Glomerular visceral epithelial cell (primary cell): Measurements from ENCODE around the gene MKRN2.
"Not testable (repeated sequence)": the region's sequence is repeated elsewhere in the genome, so short reads cannot be mapped to it uniquely, and the experiment has no call there.

Experiments
- DNase-seq: peaks from one replicate; pipeline ENCODE4 v3.0.0-alpha.2; 2016; ENCODE audit errors: extremely low spot score

The MKRN2 gene

DNA sequence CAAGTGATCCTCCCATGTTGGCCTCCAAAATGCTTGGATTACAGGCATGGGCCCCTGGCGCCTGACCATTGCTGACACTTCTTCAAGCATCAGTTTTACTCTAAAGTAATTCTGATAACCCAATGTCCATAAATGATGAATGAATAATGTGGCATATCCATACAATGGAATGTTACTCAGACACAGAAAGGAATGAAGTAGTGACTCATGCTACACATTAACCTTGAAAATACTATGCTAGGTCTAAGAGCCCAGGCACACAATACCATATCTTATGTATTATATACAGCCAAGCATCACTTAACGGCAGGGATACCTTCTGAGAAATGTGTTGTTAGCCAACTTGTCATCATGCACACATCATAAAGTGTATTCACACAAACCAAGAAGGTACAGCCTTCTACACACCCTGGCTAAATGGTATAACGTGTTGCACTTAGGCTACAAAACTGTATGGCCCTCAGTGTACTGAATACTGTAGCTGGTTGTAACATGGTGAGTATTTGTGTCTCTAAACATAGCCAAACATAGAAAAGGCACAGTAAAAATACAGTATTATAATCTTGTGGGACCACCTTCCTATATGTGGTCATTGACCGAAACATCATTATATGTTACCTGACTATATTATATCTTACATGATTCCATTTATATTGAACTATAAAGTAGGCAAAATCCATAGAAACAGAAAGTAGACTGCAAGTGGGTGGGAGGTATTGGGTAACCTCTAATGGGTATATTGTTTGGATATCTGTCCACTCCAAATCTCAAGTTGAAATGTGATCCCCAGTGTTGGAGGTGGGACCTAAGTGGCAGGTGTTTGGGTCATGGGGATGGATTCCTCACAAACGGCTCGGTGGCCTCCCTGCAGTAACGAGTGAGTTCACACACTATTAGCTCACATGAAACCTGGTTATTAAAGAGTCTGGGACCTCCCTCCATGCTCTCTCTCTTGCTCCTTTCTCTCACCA, 31.4 kb downstream of the MKRN2 start:
- no peak for DNase-seq

DNA sequence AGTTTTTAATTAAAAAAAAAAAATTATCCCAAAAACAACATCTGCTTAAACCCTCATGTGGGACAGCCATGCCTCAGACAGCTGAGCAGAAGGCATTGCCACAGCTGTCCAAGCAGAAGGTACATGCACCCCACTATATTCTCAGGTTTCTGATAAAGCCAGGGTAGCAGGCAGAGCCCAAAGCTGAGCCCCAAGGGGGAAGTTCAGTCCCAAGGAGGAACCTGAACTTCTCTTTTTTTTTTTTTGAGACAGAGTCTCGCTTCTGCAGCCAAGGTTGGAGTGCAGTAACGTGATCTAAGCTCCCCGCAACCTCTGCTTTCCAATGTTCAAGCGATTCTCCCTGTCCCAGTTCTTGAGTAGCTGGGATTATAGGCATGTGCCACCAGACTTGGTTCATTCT, 33.2 kb downstream of the MKRN2 start:
- DNase-seq = no peak

DNA sequence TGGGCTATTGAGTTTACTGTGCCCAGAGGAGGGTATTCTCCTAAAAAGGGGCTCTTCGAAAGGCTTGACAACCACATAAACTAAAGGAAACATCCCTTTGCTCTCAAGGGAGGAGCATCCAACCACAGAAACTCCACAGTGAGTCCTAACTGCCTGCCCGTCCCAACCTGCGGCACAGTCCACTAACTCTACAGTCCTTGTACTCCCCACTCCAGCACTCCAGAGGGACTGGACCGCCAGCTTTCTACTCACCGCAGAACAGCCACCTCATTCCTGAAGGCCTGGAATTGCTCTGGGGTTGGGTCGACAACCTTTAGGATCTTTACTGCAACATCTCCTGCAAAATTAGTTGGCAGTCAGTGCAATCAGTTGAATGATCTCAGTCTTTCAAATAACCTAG, 34.6 kb downstream of the MKRN2 start:
- no peak for DNase-seq

DNA sequence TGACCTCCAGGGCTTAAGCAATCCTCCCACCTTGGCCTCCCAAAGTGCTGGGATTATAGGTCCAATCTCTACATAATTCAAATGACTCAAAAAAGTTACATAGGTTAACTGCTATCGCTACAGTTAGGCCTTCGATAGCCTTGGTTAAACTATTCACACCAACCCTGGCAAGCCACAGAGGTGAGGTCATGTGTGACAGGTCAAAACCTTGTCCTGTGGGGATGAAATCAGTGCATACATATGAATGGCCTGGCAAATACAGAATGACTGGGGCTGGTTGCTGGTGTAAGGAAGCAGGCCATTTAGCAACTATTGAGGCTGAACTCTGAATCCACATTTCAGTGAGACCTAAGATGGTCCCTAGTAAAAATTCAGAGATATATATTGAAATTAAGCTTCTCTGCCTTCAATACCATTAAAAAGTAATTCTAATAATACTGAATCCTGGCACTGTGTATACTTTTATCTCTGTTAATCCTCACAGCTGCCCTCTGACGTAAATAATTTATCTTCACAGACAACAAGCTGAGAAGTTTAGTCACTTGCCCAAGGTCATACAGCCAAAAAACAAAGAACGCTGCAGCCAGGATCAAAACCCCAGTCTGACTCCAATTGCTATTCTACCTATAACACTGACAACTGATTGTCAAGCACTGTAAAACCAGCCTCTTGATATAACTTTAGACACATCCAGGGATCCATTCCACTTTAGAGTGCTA, 35.3 kb downstream of the MKRN2 start:
- DNase-seq = no peak

DNA sequence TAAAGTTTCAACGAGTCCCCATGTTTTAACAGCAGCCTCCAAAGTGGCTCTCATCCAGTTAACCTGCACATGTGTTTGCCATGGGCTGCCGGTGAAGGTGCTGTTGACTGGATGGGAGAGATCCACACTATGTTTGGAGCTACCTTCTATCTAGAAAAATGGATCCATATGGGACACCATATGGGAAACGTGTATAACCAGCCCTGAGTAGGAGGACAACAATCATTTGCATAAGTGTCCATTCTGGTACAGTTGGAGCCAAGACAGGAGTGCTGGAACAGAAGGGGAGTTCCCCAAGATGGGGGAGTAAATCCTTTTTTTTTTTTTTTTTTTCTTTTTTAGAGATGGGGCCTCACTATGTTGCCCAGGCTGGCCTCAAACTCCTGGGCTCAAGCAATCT, 36.6 kb downstream of the MKRN2 start:
- DNase-seq = no peak

DNA sequence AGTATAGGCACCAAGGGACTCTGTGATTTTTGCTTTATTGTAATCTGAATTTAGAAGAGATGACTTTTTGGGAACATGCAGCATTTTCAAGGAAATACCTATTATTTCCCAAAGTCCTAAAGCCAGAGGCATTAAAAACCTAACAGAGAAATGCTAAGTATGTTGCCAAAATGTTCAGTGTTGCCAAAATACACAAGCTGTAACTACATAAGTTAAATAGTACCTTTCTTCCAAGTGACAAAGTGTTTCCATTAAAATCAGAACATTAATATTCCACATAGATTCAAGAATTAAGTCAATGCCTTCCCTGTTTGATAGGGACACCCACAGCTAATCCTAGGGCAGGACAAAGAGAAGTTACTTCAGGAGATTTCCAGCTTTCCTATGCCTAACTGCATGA, 42.0 kb downstream of the MKRN2 start:
- no peak for DNase-seq

DNA sequence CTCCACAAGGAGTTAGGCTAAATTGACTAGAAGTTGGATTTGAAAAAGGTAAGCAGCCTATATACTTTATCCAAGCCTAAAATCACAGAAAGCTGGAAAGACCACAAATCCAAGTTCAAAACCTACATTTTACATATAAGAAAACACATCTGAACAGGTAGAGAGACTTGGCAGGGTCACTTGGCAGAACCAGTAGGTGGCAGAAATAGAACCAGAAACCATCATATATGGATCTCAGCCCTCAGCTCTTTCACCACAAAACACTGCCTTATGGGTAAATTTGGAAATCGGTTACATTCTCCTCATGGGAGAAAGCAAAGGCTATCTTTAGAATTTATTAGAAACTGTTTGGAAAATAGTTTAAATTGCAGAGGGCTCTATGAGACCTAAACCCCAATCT, 44.2 kb downstream of the MKRN2 start:
- DNase-seq = no peak

DNA sequence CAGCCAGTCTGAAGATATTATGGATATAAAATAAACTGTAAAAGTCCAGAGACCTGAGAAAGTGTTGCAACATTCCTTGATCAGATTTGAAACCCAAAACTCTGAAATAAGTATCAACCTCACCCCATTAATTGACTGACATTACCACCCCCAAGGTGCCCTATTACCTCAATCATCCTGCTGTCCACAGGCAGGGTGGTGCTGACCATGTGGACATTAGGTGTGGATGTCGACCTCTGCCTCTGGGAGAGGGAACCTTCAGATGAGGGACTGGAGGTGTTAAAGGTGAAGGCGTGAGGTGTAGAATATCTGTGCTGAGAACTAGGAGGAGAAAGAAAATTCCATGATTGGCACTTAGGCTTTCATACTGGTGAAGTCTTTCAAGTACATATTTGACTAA, 47.1 kb downstream of the MKRN2 start:
- no peak for DNase-seq

DNA sequence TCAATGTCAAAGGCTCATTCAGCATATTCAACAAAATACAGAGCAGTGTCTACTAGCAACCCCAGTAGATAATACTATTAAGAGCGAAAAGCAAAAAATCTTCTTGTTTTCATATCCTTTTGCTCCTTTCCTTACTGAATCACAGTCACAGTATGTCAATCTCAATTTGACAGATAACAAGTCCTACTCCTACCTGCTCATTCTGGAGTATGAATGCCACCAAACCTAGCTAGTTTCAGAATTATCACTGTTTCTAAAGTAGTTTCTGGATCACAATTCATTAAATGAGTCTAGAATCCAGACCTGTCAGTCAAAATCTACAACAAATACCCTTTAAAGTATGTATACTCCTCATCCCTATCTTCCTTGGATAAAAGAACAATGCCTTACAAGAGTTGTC, 51.5 kb downstream of the MKRN2 start:
- no peak for DNase-seq

DNA sequence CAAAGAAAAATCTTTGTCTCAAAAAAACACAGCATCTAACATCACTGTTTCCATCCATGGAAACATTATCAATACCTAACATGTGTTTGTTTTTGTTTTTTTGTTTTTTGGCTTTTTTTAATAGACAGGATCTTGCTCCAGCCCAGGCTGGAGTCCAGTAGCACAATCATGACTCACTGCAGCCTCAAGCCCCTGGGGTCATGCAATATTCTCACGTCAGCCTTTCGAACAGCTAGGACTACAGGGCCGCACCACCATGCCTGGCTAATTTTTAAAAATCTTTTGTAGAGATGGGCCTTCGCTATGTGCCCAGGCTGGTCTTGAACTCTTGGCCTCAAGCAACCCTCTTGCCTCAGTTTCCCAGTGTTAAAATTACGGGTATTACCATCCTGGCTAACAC, 54.2 kb downstream of the MKRN2 start:
- DNase-seq = no peak

DNA sequence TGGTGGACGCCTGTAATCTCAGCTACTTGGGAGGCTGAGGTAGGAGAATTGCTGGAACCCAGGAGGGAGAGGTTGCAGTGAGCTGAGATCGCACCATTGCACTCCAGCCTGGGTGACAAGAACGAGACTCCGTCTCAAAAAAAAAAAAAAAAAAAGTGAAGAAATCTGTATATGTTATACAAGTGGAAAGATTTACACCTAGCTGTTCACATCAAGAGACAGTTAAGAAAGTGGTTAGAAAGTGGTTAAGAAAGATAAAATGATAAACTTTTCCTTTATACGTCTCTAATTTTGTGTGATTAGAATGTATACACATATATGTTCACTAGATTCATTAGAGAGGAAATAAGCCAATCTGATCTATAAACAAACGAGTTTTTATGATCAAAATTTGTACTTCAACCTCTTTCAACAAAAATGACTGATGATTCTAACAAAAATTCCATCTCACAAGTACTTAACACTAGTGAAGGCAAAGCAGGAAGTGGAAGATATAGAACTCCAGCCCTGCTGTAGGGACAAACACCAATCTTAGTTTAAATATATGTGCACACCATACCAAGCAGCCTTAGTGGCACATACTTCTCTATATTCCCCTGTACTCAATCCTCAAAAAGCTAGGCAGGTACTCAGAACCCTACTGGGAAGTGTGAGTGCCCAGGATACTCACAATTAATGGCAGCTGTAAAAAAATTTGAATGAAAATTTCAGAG, 55.8 kb downstream of the MKRN2 start:
- no peak for DNase-seq

DNA sequence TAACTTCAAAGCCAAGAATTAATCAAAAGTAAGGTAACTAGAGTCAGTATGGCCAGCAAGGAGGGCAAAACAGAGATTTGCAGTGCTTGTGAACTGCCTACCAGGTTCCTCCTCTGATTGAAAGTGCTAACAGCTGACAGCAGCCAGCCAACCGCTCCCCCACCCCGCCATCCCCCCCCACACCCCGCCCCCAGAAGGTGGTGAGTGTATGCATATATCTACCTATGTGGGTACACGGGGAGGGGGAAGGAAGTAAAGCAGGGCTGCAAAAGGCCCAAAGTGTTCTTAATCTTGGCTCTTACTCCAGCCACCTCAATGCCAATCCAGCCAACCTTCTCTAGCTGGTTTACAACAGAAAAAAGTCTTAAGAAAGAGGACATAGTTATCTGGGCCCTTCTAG, 56.4 kb downstream of the MKRN2 start:
- no peak for DNase-seq

DNA sequence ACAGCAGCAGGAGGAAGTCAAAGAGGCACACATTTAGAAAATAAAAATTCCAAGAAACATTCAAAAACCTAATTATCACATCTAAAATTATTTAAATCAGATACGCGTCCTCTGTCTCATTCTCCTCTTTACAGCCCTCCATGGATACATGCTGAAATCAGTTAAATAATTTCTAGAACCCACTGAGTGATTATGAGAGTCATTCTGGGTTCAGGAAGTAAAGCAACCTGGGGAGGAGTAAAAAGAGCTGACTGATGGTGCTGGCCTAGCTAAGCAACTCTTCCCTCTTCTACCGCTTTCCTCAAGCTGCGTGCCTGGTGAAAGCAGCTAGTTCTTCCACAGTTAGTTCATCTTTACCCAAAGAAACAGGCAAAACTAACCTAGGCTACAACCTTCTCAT, 58.4 kb downstream of the MKRN2 start:
- DNase-seq = no peak

DNA sequence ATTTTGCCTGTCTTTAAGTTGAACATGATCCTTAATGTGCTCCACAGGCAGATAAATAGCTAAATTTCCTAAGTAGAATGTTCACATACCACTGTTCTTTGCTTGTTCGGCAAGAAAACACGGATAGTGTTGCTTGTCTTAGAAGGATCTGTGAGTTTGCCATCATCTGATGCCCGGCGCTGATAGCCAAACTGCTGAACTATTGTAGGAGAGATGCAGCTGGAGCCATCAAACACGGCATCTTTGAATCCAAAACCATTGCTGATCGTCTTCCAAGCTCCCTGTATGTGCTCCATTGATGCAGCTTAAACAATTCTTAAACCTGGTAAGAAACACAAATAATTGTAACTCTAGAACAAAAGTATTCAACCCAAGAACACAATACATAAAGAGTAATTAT, 61.5 kb downstream of the MKRN2 start:
- DNase-seq = no peak

DNA sequence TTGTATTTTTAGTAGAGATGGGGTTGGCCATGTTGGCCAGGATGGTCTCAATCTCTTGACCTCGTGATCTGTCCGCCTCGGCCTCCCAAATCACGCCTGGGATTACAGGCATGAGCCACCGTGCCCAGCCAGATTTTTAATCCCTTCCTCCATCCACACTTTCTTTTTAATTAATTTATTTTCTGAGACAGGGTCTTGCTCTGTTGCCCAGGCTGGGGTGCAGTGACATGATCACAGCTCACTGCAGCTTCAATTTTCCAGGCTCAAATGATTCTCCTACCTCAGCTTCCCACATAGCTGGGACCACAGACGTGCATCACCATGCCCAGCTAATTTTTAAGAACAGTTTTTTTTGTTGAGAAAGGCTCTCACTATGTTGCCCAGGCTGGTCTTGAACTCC, 63.4 kb downstream of the MKRN2 start:
- no peak for DNase-seq

DNA sequence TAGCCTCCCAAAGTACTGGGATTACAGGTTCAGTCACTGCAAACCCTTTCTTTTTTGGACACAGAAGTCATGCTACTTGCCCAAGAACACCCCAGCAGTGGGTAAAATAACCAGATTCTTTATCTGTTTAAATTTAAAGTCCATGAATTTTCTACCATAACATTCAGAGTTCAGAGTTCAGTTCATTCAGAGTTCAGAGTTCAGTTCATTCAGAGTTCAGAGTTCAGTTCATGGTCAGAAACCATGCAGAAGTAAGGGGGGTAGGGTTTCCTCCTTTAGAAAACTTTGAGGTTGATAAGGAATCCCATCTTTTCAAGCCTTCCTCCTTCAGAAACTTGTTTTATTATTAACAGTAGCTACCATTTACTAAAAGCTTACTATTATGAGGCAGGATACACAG, 63.8 kb downstream of the MKRN2 start:
- DNase-seq = no peak

DNA sequence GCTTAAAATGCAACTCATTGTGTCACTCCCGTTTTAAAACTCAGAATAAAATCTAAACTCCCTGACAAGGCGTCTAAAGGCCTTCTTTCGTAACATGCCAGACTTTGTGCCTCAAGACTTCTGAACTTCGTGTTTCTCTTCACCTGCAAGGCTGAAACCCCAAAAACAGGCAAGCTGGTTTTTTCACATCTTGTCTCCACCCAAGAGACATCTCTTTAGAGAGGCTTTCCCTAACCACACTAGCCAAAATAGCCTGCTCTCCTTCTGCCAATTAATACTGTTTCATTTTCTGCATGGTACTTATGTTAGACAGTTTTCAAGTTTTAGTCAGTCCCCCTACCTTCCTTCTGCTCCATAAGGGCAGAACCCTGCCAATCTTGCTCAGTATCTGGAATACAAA, 65.4 kb downstream of the MKRN2 start:
- DNase-seq = no peak

DNA sequence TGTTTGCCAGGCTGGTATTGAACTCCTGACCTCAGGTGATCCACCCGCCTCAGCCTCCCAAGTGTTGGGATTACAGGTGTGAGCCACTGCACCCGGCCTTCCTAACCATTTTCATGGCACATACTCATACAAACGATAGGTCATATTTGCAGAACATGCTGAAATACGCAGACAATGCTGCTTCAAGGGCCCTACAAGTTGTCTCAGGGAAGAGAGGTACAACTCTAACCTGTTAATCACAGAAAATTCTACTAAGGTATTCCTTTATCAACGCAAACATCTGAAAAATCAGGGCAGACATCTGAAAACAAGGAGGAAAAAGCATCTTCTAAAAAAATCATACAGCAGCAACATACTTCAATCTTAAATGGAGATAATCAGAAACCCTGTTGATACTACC, 67.2 kb downstream of the MKRN2 start:
- no peak for DNase-seq

DNA sequence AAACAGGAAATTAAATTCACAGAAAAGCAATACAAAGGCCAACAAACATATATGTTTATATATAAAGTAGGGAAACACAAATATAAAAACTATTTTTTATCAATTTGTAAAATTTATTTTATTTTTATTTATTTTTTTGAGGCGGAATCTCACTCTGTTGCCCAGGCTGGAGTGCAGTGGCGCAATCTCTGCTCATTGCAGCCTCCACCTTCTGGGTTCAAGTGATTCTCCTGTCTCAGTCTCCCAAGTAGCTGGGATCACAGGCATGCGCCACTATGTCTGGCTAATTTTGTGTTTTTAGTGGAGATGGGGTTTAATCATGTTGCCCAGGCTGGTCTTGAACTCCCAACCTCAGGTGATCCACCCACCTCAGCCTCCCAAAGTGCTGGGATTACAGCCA, 68.1 kb downstream of the MKRN2 start:
- DNase-seq = not testable (repeated sequence)

DNA sequence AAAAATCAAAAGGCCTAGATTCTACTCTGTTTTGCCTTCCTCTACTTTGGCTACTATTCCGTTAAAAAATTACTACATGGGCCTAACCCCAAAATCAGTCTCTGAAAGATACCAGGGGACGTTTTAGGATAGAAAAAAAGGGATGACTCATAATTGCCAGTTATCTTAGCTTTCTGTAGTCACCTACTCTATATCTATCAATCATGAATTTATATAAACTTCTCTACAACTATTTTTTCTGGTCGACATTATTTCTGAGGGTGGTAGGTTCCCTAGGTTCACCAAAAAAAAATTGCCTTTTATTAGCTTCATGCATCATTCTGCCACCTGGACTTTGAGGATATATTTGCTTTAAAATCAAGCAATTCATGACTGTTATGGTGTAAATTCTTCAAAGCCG, 70.5 kb downstream of the MKRN2 start:
- DNase-seq = no peak

DNA sequence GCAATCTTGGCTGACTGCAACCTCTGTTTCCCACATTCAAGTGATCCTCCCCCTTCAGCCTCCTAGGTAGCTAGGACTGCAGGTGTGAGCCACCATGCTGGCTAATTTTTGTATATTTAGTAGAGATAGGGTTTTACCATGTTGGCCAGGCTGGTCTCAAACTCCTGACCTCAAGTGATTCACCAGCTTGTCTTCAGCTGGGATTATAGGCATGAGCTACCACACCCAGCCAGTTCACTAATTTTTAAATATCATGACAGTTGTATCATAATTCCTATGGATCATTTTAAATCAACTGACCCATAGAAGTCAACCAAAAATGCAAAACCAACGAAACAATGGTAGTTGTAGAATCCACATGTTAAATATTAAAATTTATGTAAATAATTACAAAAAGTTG, 71.9 kb downstream of the MKRN2 start:
- no peak for DNase-seq

DNA sequence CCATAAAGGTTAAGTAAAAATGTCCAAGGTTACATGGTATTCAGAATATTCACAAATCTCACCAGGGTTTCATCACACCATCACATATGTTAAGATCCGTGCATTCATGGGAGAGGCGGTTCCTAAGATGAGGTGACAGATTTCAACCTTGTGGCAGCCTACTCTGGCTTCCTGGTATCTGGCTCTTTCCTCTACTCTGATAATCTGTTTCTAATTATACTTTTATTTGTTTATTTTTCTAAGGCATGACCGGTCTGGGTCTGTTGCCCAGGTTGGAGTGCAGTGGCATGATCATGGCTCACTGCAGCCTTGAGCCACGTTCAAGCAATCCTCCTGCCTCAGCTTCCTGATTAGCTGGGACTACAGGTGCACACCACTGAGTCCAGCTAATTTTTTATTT, 72.7 kb downstream of the MKRN2 start:
- no peak for DNase-seq

DNA sequence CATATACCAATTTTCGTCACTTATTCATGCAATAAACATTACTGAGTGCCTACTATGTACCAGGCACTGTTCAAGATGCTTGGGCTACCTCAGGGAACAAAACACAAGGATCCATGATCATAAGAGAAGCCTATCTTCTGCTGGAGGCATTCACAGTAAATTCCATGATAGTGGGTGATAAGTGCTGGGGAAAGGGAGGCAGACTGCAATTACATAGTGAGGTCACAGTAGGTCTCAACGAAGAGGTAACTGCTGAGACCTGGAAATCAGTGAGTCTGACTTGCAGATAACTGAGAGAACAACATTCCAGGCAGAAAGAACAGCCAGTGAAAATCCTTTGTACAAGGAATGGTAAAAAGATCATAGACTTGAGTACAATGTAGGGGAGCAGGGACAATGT, 73.4 kb downstream of the MKRN2 start:
- no peak for DNase-seq
